ENCODE data around the gene ABCB6.
A peak's percentile ranks its signal among the peaks of the same experiment; 100 is the strongest.

Gene ABCB6

GRCh38 chr2:219160186-219161017 is 58.4 kb downstream of the ABCB6 start, which contains the start of gene NHEJ1:
Gene NHEJ1 (minus strand): TSS chr2:219160815. CDS start chr2:219158362, 2,453 bp downstream.
- CTCF ChIA-PET: interaction anchor here (0.6 to 9.1 kb wide), 45 partner anchors 10 to 369 kb away, joined by 3 to 123 read pairs (median 5); partner anchors contain the start of genes CNPPD1, DNAJB2, RESP18 and SLC23A3
- peak within 1 kb of the TSS; percentile 97 for H3K27ac ChIP-seq (ENCODE audit: extremely low read depth, low read depth, low read length)
- peaks cover 3 to 21% of the 10 kb centered on the region in 2 experiments for H3K36me3 ChIP-seq (ENCODE audit: control insufficient read depth in 2 of 2, insufficient read depth in 1 of 2, low read length in 2 of 2)
- H3K4me1 ChIP-seq (ENCODE audit: control insufficient read depth, insufficient read depth, low read length): peaks cover 5% of the 10 kb centered on the region; the same call in 1 of the 2 replicates
- no peaks in the 10 kb centered on the region for H3K9me3 ChIP-seq (ENCODE audit: control insufficient read depth, insufficient read depth, low read depth, low read length)
- H3K4me3 ChIP-seq (ENCODE audit: low read depth, low read length): peak within 1 kb of the TSS; percentile 83
- POLR2A ChIA-PET: interaction anchor here (0.7 to 1.4 kb wide), 2 partner anchors 16 to 46 kb away, joined by 3 to 5 read pairs; partner anchors contain the start of gene CNPPD1
- TF ChIP-seq ZNF692 (tag by site-specific recombination; IDR thresholded peaks at IDR 0.05) (peak; percentile 97), ZBTB21 (tag by site-specific recombination; IDR thresholded peaks at IDR 0.05) (no peak), ZNF549 (tag by site-specific recombination; IDR thresholded peaks at IDR 0.05) (no peak), ZNF341 (tag by site-specific recombination; IDR thresholded peaks at IDR 0.05; ENCODE audit: low read depth) (no peak; the same call in 1 of the 2 replicates), ZNF266 (tag by site-specific recombination; IDR thresholded peaks at IDR 0.05; ENCODE audit: low read depth) (no peak), SP2 (tag by site-specific recombination; IDR thresholded peaks at IDR 0.05) (peak; percentile 72), ZBTB17 (tag by site-specific recombination; IDR thresholded peaks at IDR 0.05) (peak; percentile 42; the same call in 1 of the 2 replicates), ZNF133 (tag by site-specific recombination; IDR thresholded peaks at IDR 0.05) (no peak), ZNF37A (tag by site-specific recombination; IDR thresholded peaks at IDR 0.05) (no peak), ZBTB44 (tag by site-specific recombination; IDR thresholded peaks at IDR 0.05) (no peak), ZSCAN18 (tag by site-specific recombination; IDR thresholded peaks at IDR 0.05) (no peak), BCL11A (tag by site-specific recombination; IDR thresholded peaks at IDR 0.05; ENCODE audit: low read depth) (no peak), SP7 (tag by site-specific recombination; IDR thresholded peaks at IDR 0.05) (peak; percentile 64; the same call in 1 of the 2 replicates), ZNF114 (tag by site-specific recombination; IDR thresholded peaks at IDR 0.05) (no peak), BCL6B (tag by site-specific recombination; IDR thresholded peaks at IDR 0.05) (no peak), ZNF621 (tag by site-specific recombination; IDR thresholded peaks at IDR 0.05) (no peak), ZNF658 (tag by site-specific recombination; IDR thresholded peaks at IDR 0.05) (no peak), ZNF423 (tag by site-specific recombination; IDR thresholded peaks at IDR 0.05) (peak; percentile 61), ZFHX2 (tag by site-specific recombination; conservative IDR thresholded peaks at IDR 0.05) (peak; percentile 65), ZBTB49 (tag by site-specific recombination; IDR thresholded peaks at IDR 0.05; ENCODE audit: low read depth) (no peak), ZNF701 (tag by site-specific recombination; IDR thresholded peaks at IDR 0.05) (no peak), ZNF2 (tag by site-specific recombination; IDR thresholded peaks at IDR 0.05) (0 out of 2 replicates have a peak, but pooled peaks have one; percentile 45), MEIS1 (CRISPR knock-in tag; IDR thresholded peaks at IDR 0.05; ENCODE audit: borderline replicate concordance) (no peak), KLF8 (tag by site-specific recombination; IDR thresholded peaks at IDR 0.05) (peak; percentile 80), MZF1 (tag by site-specific recombination; IDR thresholded peaks at IDR 0.05; ENCODE audit: borderline replicate concordance) (no peak), ZNF391 (tag by site-specific recombination; IDR thresholded peaks at IDR 0.05; ENCODE audit: borderline replicate concordance, low read depth) (no peak), HOXA7 (CRISPR knock-in tag; IDR thresholded peaks at IDR 0.05; ENCODE audit: borderline replicate concordance) (no peak), ZNF510 (tag by site-specific recombination; IDR thresholded peaks at IDR 0.05; ENCODE audit: insufficient replicate concordance) (no peak), KLF1 (tag by site-specific recombination; IDR thresholded peaks at IDR 0.05) (peak; percentile 63; the same call in 1 of the 2 replicates)
